AG08395 (cell line): ENCODE data around the gene PRPS1.
"Not testable (repeated sequence)": the region's sequence is repeated elsewhere in the genome, so short reads cannot be mapped to it uniquely, and the experiment has no call there.

Source experiments
- DNase-seq: peaks from one replicate; pipeline ENCODE4 v3.0.0; 2012; ENCODE audit warnings: mixed read lengths, low spot score

The PRPS1 gene

DNA sequence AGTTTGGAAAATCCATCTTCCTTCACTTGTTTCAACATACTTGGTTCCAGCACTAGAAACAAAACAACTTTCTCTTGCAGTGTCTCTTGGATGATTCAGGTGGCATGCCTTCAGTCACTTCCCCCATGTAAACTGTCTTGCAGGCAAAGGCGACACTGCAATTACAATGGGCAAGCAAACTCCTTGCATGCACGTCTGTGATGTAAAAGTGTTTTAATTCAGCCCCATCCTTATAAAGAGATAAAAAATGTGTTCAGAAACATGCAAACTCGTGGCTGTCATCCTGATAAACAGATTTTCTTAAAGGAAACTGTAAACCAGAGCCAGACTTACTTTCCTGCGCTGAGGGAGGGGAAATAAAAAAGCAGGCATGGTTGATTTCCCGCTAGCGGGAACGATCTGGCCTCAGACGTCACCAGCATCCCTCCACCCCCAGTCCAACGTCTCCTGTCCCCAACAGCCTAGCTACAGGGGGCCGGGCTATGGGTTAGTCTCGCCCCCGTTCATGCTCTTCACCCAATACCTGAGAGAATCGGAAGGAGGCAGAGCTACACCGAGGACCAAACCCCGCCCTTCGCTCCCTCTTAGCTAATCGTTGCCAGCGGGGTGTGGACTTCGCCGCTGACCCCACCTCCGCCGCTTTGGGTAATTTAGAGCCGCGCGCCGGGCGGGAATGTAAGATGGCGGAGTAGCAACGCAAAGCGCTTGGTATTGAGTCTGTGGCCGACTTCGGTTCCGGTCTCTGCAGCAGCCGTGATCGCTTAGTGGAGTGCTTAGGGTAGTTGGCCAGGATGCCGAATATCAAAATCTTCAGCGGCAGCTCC lies at the start of gene PRPS1:
TSS of gene PRPS1 (plus strand) at position 673 of the 824 bp plus-strand sequence. CDS start at position 792, 119 bp downstream.
- DNase-seq, result peak; percentile 90

DNA sequence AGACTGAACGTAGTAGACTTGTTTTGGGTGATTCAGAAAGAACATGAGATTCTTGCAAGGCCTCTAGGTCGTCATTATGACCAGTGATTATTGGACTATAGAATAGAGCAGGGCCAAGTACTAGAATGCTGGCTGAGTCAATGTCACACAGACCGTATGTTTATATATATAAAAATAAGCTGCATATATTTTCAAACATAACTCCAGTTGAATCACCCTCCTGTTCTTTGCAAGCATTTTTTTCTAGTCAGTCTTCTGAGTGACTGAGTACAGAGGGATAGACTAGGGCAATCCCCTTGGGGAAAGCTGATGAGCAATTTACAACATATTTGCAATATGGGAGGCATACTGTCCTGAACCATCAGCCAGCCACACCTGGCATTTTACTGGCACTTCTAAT lies 48.4 kb upstream of the PRPS1 start:
- DNase-seq, result no peak

DNA sequence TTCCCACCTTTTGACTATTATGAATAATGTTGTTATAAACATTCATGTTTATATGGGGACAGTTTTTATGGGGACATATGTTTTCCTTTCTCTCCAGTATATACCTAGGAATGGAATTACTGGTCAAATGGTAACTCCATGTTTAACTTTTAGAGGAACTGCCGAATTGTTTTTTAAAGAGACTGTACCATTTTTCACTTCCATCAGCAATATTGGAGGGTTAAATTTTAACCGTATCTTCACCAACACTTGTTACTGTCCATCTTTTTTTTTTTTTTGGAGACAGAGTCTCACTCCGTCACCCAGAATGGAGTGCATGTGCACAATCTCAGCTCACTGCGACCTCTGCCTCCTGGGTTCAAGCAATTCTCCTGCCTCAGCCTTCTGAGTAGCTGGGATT lies 46.4 kb upstream of the PRPS1 start:
- DNase-seq, result no peak

DNA sequence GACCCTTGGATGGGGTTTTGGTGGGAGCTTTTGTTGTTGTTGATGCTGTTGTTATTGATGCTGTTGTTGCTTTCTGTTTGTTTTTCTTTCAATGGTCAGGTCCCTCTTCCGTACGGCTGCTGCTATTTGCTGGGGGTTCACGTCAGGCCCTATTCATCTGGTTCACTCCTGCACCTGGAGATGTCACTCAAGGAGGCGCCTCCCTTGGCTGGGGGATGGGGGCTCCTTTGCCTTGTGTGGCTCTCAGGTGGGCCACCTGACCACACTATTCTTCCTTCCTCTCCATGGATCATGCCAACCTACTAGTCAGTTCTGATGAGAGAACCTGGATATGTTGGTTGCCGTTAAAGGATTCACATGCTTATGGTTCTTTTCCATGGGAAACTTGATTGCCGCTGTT lies 39.1 kb upstream of the PRPS1 start:
- no peak for DNase-seq

DNA sequence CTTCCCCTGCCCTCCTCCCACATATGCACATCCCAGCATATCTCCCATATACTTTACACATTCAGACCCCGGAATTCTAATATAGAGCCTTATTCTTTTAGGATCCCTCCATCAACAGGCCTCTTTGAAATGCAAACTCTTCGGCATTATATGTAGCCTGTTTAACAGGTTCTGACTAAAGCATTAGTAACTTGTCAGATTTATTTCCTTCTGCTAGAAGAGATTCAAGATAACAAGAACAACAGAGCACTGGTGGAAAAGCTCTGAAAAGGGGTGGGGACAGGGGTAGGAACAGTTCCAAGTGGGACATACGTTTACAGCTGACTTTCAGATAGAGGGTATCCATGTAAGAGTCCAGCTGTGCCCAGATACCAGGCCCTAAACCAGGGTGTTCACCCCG lies 31.7 kb upstream of the PRPS1 start:
- no peak for DNase-seq

DNA sequence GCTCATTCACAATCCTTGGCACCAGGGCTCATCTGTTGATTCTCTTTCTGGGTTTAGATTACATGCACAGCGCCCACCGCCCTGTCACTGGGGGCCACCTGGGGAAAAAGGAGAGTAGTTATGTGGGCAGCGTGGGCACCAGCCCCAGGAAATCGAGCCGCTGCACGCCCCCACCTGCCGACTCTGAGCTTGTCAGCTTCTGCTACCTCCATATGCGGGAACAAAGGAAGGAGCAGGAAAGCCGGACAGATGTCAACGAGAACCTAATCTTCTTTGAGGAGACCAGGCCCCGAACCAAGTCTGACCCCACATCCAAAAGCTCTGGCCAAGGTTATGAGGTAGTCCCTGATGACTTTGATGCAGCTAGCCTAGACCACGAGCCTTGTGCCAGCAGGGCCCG lies 31.0 kb upstream of the PRPS1 start:
- DNase-seq, result no peak

DNA sequence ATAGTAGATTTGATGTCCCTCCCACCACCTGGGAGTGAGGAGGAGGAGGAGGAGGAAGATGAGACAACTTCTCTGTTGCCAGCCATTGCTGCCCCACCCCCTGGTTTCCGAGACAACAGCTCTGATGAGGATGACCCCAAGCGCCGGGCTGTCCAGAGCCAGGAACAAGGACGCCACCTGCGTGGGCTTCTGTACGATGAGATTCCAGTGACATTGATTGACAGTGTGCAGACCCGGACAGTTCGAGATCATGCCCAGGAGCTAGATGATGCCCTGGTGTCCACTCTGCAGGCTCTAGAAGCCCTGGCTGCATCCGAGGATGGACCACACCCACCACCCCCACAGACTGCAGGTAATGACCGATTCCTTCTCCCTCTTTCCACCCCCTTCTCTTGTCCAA lies 30.5 kb upstream of the PRPS1 start:
- no peak for DNase-seq

DNA sequence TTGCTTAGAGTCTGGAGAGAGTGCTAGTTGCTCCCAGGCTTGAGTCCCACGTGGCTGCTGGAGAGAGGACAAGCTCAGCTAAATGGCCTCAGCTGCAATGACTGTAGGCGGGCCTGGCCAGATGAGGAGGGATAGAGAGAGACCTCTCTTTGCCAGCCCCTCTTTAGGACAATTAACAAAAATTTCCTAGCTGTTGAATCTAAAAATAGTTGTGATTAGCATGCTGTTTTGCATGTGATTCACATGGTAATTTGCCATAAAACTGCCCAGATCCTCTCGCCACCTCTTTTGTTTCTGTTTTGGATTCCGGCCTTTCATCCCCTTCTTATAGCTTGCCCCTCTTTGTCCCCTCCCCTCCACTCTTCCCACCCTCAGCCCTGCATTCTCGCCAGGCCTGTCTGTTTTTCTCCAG lies 28.9 kb upstream of the PRPS1 start:
- DNase-seq, result no peak

DNA sequence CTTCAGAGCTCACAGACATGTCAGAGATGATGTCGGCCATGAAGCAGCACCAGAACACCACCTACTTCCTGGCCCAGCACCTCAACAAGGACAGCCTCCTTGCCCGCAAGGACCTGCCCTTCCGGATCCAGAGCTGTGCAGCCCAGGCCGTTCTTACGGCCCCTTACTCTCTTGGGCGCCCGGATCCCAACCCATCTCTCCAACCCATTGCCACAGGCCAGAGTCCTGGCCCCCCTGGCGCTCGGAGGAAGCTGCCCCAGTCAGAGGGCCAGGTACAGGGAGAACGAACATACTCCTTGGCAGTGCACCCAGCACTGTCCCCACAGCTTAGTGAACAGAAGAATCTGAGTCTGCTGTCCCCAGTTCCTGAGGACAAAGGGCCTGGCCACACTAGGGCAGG lies 27.9 kb upstream of the PRPS1 start:
- no peak for DNase-seq

DNA sequence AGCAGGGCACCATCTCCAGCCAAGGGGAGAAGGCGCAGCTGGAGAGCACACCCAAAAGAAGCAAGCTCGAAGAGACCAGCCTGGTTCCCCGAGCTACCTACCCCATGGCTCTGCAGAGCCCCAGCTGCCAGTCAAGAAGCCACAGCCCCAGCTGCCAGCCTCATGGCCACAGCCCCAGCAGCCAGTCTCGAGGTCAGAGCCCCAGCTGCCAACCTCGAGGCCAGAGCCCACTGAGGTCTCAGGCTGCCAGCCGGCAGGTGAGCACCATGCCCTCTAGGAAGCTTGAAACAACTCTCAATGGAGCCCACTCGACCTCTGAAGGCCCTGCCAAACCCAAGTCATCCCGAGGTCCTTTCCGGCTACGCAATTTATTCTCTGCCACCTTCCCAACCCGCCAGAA lies 27.0 kb upstream of the PRPS1 start:
- no peak for DNase-seq

DNA sequence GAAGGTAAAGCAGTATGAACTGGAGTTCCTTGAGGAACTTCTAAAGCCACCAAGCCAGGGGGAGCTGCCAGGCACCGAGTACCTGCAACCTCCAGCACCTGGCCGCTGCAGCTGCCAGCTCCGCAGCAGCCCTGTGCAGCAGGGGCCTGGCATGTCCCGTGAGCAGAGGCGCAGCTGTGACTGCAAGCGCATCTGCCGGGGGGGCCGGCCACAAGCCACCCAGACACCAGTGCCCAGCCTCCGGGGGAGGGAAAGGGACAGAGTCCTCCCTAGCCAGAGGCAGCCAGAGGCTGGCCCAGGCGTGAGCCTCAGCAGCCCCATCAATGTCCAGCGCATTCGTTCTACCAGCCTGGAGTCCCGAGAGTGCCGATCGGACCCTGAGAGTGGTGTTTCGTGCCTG lies 26.6 kb upstream of the PRPS1 start:
- no peak for DNase-seq

DNA sequence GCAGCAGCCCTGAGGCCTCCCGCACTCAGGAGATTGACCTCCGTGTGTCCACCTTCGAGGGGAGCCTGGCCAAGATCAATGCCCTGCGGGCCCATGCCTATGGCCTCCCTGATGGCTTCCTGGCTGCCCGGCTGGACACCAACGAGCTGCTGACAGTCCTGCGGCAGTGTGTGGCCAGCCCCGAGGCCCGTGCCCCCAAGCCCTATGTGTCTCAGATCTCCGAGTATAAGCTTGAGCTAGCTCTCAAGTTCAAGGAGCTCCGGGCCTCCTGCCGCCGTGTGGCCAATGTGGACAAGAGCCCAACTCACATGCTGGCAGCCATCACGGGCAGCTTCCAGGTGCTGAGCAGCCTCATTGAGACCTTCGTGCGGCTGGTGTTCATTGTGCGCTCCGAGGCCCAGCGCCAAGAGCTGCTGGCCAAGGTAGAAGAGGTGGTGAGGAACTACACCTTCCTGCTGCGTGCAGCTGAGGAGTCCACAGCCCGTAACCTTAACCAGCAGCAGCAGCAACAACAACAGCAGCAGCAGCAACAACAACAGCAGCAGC lies 25.5 kb upstream of the PRPS1 start:
- DNase-seq, result no peak

DNA sequence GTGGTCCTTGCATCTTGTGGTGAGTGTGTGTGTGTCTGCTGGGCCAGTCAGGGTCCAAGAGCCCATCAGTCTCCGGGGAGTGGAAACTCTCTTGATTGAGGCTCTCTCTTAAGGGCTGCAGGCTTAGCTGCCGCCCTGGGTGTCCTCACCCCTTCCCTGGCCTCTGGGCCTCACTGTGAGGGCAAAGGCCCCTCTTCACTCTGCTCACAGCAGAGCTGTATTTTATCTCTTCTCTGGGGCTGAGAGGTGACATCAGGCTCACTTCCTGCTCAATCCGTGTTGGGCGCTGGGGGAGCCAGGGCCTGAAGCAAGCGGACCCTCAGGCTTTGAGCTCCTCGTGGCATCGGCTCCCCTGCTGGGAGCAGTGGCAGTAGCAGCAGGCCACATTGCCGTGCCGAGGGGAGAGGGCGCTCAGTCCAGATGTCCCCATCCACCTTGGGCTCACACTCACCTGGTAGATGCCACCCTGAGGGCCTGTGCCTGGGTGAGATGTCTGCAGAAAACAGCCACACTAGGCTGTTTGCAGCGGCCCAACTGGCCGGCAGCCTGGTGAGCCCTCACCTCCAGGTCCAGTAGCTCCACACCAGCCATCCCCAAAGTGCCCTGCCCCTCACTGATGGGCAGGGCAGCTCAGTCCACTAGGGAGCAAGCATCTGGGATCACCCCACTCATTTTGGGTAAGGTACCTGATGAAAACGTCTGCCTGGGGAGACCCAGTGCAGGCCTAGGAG lies 24.7 kb upstream of the PRPS1 start:
- DNase-seq, result no peak

DNA sequence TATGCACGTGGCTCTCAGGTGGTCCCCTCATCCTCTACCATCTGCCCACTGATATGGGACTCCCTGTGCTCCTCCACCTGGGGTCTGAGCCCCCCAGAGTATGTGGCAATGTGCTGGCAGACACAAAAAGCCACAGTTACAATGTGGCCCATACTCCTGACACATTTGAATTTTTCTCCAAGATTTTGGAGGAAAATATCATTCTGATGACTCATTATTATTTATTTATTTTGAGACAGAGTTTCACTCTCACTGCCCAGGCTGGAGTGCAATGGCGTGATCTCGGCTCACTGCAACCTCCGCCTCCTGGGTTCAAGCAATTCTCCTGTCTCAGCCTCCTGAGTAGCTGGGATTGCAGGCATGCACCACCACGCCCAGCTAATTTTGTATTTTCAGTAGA lies 19.2 kb upstream of the PRPS1 start:
- DNase-seq, result not testable (repeated sequence)

DNA sequence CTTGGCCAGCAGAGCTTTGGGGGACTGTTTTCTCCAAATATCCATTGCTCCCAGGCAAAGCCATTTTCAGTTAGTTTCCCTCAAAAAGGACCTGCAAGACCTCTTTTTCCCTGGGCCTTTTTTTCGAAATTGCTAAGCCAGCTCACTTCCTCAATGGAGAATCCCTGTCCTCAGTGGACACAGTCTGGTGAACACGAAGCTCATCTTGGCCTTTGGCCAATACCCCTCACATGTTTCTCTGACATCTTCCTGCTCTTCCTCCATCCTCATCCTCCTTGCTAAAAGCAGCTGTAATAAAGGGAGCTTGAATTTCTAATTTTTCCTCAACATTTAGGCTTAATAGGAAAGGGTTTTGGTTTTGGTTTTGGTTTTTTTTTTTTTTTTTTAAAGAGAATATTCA lies 17.6 kb upstream of the PRPS1 start:
- DNase-seq, result no peak

DNA sequence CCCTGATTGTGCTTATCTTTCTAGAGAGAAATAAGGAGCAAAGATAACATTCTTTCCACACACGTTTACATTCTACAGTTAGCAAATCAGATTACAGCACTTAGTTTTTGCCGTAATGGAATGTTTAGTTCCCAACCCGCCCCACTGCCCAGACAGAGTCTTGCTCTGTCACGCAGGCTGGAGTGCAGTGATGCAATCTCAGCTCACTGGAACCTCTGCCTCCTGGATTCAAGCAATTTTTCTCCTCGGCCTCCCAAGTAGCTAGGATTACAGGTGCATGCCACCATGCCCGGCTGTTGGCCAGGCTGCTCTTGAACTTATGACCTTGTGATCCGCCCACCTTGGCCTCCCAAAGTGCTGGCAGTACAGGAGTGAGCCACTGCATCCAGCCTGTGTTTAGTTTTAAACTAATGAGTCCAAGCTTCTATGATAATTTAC lies 8.4 kb upstream of the PRPS1 start:
- DNase-seq, result no peak

DNA sequence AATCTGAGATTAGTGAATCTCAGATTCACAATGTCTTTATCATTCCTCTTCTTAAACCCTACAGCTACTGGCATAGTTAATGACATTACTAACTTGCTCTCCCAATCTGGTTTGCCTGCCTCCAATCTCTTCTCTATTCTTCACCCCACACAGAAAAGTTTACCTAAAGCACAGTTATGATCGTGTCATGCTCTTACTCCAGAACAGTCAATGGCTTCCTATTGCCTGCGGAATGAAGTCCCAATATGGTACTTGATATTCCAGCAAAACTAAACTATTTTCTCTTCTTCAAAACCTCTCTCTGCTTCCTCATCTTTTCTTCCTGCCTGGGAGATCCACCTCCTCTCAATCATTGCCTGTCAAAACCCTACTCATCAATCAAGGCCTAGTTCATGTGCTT lies 3.4 kb upstream of the PRPS1 start:
- no peak for DNase-seq

DNA sequence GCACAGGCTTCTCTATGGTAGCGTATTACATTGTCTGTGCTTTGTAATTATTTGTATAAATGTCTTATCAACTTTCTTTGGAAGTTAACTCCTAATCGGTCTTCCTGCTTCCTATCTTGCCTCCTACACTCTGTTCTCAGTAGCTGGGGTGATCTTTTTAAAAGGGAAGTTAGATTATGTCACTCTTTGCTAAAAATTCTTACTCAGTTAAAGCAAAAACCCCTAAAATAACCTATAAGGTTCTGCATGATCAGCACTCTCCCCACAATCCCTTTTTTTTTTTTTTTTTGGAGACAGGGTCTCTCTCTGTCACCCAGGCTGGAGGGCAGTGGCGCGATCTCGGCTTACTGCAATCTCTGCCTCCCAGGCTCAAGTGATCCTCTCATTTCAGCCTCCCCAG lies 2.6 kb upstream of the PRPS1 start:
- DNase-seq, result no peak

DNA sequence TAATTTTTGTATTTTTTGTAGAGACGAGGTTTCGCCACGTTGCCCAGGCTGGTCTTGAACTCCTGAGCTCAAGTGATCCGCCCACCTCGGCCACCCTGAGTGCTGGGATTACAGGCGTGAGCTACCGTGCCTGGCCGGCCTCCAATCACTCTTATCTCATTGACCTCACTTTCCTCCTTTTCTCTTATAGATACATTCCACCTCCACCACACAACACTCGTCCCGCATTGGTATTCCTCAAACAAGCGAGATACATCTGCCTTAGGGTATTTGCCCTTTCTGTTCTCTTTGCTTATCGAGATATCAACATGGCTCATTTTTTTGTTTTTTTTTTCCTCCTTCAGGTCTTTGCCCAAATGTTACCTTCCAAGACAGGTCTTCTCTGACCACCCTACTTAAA lies 1.8 kb upstream of the PRPS1 start:
- no peak for DNase-seq

DNA sequence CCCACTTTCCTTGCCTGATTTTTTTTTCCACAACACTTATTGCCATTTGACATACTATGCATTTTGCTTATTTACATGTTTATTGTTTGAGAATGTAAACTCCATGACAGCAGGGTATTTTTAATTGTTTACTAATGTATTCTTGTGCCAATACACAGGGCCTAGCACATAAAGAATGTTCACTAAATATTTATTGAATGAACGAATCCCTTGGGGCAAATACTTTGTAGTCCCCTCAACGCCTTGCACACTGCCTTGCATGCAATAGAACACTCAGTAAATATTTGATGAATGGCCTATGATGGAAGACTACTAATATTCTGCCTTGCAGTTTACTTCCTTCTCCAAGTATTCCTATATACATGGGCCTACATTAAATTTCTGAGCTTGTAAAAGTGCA lies 1.4 kb upstream of the PRPS1 start:
- DNase-seq, result no peak

DNA sequence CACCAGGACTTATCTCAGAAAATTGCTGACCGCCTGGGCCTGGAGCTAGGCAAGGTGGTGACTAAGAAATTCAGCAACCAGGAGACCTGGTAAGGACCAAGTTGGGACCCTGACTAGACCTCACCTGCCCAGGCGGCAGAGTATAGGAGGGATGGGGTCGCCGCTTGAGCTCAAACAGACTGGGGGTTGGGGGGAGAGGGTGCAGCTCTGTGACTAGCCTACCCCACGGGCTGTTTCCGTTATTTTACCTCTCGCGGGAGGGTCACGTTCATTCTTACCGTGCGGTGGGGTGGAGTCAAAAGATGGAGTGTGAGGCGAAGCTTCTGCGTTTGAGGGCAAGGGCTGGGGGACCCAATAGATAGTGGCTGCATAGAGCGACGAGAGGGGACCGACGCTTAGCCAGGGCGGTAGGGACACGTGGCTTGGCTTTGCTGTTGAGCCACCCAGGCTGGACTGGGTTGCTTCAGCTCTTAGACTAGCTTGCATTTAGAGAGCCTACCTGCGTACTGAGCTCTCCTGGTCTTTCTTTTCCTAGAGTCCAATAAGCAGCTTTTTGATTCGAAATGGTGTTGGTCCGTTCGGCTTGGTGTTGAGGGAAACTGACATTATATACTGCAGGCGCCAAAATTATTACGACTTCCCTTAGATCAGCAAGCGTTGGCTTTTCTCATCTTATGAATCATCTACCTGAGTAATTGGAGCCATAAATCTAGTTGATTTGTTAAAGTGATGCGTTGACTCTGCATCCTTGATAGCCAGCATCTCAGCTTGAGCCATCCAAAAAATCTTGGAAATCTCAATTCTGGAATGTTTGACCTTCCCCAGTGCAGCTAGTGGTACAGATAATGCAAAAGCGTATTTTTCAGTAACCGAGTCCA lies 591 bp downstream of the PRPS1 start:
- DNase-seq, result peak; percentile 5

DNA sequence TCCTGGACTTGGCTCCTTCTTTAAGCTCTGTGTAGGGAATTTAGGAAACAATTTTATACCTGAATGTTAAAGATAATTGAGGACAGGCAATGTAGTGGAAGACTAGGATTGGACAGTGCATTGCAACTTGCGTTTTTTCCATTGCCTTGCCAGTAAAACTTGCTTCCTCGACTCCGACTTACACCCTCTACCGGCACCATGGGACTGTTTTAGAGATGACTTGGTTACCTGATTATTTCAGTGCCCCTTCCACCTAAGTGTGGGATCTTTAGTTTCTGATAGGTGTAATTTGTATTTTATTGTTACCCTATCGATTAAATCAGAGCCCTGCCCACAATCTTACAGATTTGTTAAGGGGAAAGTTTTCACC lies 1.2 kb downstream of the PRPS1 start:
- DNase-seq, result peak; percentile 25
